ENCODE results near the gene TSTD1. TPM values are rescaled to one million over a fixed set of nuclear protein-coding genes. Genes with fewer than 3 reads are reported as not detected.

TSTD1 gene
- total RNA-seq, 1 donor from 2014 or later = 9.5 TPM

DNA sequence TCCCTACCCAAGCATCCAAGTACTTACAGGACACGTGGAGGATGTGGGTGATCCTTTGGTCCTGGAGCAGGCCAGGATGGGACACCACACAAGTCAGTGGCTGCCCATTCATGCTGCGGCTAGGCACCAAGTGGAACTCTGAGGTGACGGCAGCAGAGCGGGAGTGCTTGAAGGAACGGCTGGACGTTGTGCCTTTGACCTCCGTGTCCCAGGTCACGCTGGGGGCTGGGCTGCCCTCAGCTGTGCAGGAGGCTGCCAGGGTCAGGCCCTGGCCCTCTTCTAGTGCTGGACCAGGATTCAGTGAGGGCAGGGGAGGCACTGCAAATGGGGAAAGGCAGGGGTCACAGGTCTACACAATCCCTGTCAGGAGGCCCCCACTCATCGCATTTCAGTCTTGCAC is 38.7 kb upstream of the TSTD1 start:
- Histone ChIP-seq H3K36me3 (ENCODE audit: insufficient read depth, low read length) (no peaks in the 10 kb centered on the region), H2AFZ (ENCODE audit: low read depth, low read length) (peak overlapping the region; percentile 34), H3K27ac (ENCODE audit: low read depth, low read length) (no peak overlapping the region), H3K27me3 (ENCODE audit: insufficient read depth, low read length) (no peaks in the 10 kb centered on the region), H4K20me1 (ENCODE audit: insufficient read depth, low read length) (no peaks in the 10 kb centered on the region), H3K9me3 (ENCODE audit: insufficient read depth, low read depth, low read length) (no peaks in the 10 kb centered on the region), H3K9ac (ENCODE audit: low read length) (no peak overlapping the region), H3K4me3 (ENCODE audit: insufficient read depth, low read depth, low read length) (no peak overlapping the region), H3K79me2 (ENCODE audit: insufficient read depth, low read length) (no peaks in the 10 kb centered on the region), H3K4me2 (ENCODE audit: low read length) (no peak overlapping the region), H3K4me1 (ENCODE audit: insufficient read depth, low read length) (peaks cover 6% of the 10 kb centered on the region)
- Mint-ChIP-seq H3K4me1 (ENCODE audit: low read depth, unreplicated experiment) (peaks cover 30% of the 10 kb centered on the region), H3K9me3 (ENCODE audit: unreplicated experiment) (peaks cover 4% of the 10 kb centered on the region), H3K36me3 (ENCODE audit: low read depth, unreplicated experiment) (peaks cover 7% of the 10 kb centered on the region), H3K27ac (ENCODE audit: unreplicated experiment) (no peak overlapping the region), H3K4me3 (ENCODE audit: unreplicated experiment) (no peak overlapping the region), H3K27me3 (ENCODE audit: low read depth, unreplicated experiment) (no peaks in the 10 kb centered on the region)
- TF ChIP-seq, protein P1, sequence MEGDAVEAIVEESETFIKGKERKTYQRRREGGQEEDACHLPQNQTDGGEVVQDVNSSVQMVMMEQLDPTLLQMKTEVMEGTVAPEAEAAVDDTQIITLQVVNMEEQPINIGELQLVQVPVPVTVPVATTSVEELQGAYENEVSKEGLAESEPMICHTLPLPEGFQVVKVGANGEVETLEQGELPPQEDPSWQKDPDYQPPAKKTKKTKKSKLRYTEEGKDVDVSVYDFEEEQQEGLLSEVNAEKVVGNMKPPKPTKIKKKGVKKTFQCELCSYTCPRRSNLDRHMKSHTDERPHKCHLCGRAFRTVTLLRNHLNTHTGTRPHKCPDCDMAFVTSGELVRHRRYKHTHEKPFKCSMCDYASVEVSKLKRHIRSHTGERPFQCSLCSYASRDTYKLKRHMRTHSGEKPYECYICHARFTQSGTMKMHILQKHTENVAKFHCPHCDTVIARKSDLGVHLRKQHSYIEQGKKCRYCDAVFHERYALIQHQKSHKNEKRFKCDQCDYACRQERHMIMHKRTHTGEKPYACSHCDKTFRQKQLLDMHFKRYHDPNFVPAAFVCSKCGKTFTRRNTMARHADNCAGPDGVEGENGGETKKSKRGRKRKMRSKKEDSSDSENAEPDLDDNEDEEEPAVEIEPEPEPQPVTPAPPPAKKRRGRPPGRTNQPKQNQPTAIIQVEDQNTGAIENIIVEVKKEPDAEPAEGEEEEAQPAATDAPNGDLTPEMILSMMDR (IDR thresholded peaks at IDR 0.05; ENCODE audit: insufficient read depth, low read depth, low read length) = no peak
- TF ChIP-seq EZH2 (IDR thresholded peaks at IDR 0.05; ENCODE audit: insufficient read depth, low read length) = no peak
- DNase-seq (ENCODE audit: low read depth) (no peak), FAIRE-seq (no peak)

DNA sequence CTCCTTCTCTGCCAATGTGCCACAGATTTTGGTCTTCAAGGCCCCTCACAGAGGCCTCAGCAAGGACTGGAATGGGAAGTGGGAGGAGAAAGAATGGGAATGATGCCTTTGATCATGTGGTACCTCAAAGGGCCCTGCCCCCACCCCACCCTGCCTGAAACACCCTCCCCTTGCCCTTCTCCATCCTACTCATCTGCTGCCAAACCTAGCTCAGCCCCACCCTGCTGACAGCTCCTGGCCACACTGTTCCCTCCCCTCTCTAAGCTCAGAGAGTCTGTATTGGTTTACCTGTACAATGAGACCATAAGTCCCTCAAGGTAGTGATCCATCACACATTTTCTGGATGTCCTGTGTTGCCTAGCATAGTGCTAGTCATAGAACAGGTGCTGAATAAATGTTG is 37.6 kb upstream of the TSTD1 start:
- H3K4me3 ChIP-seq (ENCODE audit: insufficient read depth, low read depth, low read length) = no peak overlapping the region
- Mint-ChIP-seq H3K27me3 (ENCODE audit: low read depth, unreplicated experiment) (no peaks in the 10 kb centered on the region), H3K27ac (ENCODE audit: unreplicated experiment) (no peak overlapping the region), H3K9me3 (ENCODE audit: unreplicated experiment) (peaks cover 4% of the 10 kb centered on the region), H3K4me3 (ENCODE audit: unreplicated experiment) (no peak overlapping the region), H3K36me3 (ENCODE audit: low read depth, unreplicated experiment) (peaks cover 7% of the 10 kb centered on the region), H3K4me1 (ENCODE audit: low read depth, unreplicated experiment) (peaks cover 31% of the 10 kb centered on the region)
- H3K9me3 ChIP-seq (ENCODE audit: insufficient read depth, low read depth, low read length) = no peaks in the 10 kb centered on the region
- FAIRE-seq (no peak), DNase-seq (ENCODE audit: low read depth) (no peak)
- H3K27ac ChIP-seq (ENCODE audit: low read depth, low read length) = no peak overlapping the region
- no peaks in the 10 kb centered on the region for H3K79me2 ChIP-seq (ENCODE audit: insufficient read depth, low read length)
- no peak overlapping the region for H2AFZ ChIP-seq (ENCODE audit: low read depth, low read length)
- no peak overlapping the region for H3K9ac ChIP-seq (ENCODE audit: low read length)
- TF ChIP-seq, protein P1 (IDR thresholded peaks at IDR 0.05; ENCODE audit: insufficient read depth, low read depth, low read length) = no peak
- TF ChIP-seq EZH2 (IDR thresholded peaks at IDR 0.05; ENCODE audit: insufficient read depth, low read length) = no peak
- no peaks in the 10 kb centered on the region for H4K20me1 ChIP-seq (ENCODE audit: insufficient read depth, low read length)
- H3K4me1 ChIP-seq (ENCODE audit: insufficient read depth, low read length) = peaks cover 6% of the 10 kb centered on the region
- H3K36me3 ChIP-seq (ENCODE audit: insufficient read depth, low read length) = no peaks in the 10 kb centered on the region
- no peaks in the 10 kb centered on the region for H3K27me3 ChIP-seq (ENCODE audit: insufficient read depth, low read length)
- H3K4me2 ChIP-seq (ENCODE audit: low read length) = no peak overlapping the region

DNA sequence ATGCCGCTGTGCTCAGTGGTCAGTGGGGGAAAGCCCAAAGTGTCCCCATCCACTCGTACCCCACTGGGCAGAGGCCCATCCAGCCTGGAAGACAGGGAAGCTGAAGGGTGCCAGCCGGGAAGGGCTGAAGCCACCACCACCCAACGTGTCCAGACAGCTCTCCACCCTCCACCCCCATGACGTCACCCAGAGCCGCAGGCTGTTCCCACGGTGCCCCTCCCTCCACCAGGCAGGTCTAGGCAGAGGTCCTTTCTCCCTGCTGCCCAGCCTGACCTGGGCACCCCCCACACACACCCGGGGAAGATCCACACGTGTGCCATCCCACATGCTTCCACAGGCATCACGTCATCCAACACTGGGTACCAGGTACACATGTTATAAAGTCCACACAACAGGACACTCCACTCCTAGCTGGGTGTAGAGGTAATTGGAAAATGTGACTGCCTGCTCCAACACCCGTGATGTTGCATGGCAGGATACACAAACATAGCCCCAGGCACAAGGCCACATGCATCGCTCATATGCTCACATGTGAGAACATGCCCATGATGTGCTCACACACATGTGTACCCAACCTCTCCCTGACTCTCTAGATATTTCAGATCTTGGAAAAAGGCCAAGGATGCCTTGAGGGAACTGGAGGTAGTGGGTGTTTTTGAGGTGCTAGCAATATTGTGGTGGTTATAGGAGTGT is 36.1 kb upstream of the TSTD1 start:
- Histone ChIP-seq H3K79me2 (ENCODE audit: insufficient read depth, low read length) (no peaks in the 10 kb centered on the region), H2AFZ (ENCODE audit: low read depth, low read length) (no peak overlapping the region), H3K4me1 (ENCODE audit: insufficient read depth, low read length) (no peaks in the 10 kb centered on the region), H3K4me3 (ENCODE audit: insufficient read depth, low read depth, low read length) (no peak overlapping the region), H3K9me3 (ENCODE audit: insufficient read depth, low read depth, low read length) (no peaks in the 10 kb centered on the region), H3K27ac (ENCODE audit: low read depth, low read length) (no peak overlapping the region), H3K36me3 (ENCODE audit: insufficient read depth, low read length) (no peaks in the 10 kb centered on the region), H3K27me3 (ENCODE audit: insufficient read depth, low read length) (no peaks in the 10 kb centered on the region), H3K9ac (ENCODE audit: low read length) (no peak overlapping the region), H4K20me1 (ENCODE audit: insufficient read depth, low read length) (no peaks in the 10 kb centered on the region), H3K4me2 (ENCODE audit: low read length) (no peak overlapping the region)
- H3K36me3 Mint-ChIP-seq (ENCODE audit: low read depth, unreplicated experiment) = peaks cover 7% of the 10 kb centered on the region
- no peaks in the 10 kb centered on the region for H3K27me3 Mint-ChIP-seq (ENCODE audit: low read depth, unreplicated experiment)
- peak overlapping the region; percentile 54 for H3K4me3 Mint-ChIP-seq (ENCODE audit: unreplicated experiment)
- peaks cover 20% of the 10 kb centered on the region for H3K4me1 Mint-ChIP-seq (ENCODE audit: low read depth, unreplicated experiment)
- peak overlapping the region; percentile 19 for H3K27ac Mint-ChIP-seq (ENCODE audit: unreplicated experiment)
- FAIRE-seq (no peak), DNase-seq (ENCODE audit: low read depth) (no peak)
- TF ChIP-seq EZH2 (IDR thresholded peaks at IDR 0.05; ENCODE audit: insufficient read depth, low read length) = no peak
- TF ChIP-seq, protein P1 (IDR thresholded peaks at IDR 0.05; ENCODE audit: insufficient read depth, low read depth, low read length) = no peak
- peaks cover 4% of the 10 kb centered on the region for H3K9me3 Mint-ChIP-seq (ENCODE audit: unreplicated experiment)
